Thoracic aorta (tissue), 2 donors: ENCODE measurements around the gene PVR. TPM values are rescaled to one million over a fixed set of nuclear protein-coding genes. Genes with fewer than 3 reads are reported as not detected.

Experiments
- ATAC-seq: fragments of 150-250 bp; one replicate; pipeline ENCODE4 v1.8.0; 2017; ENCODE audit warnings: low read depth; ENCODE audit not compliant: insufficient number of reproducible peaks, low FRiP score
- DNase-seq: peaks from one replicate; pipeline ENCODE4 v3.0.0-alpha.2; 2020; ENCODE audit warnings: low spot score
- H3K27ac ChIP-seq, 2 donors: fragments of 200-600 bp; sonication (generic); 1 replicate in 1 of 2; 2 replicates in 1 of 2; pipeline ENCODE4 v1.5.1; 2016; ENCODE audit warnings: mild to moderate bottlenecking in 2 of 2, moderate library complexity in 2 of 2
- H3K27me3 ChIP-seq: fragments of 200-600 bp; sonication (generic); replicated peaks from 2 replicates; pipeline ENCODE4 v1.6.0; 2016; ENCODE audit warnings: mild to moderate bottlenecking; ENCODE audit not compliant: insufficient read depth
- H3K36me3 ChIP-seq: fragments of 200-600 bp; sonication (generic); one replicate; pipeline ENCODE4 v1.5.1; 2016
- H3K4me1 ChIP-seq, 2 donors: fragments of 200-600 bp; sonication (generic); 1 replicate in 1 of 2; 2 replicates in 1 of 2; pipeline versions ENCODE4 v1.5.1 to v1.6.0; 2016; ENCODE audit warnings: low read depth in 2 of 2, mild to moderate bottlenecking in 1 of 2; ENCODE audit not compliant: control insufficient read depth in 1 of 2
- H3K4me3 ChIP-seq: fragments of 200-600 bp; sonication (generic); 2 replicates; pipeline ENCODE4 v1.5.1; 2016; ENCODE audit warnings: mild to moderate bottlenecking
- H3K9me3 ChIP-seq: fragments of 200-600 bp; sonication (generic); 2 replicates; pipeline ENCODE4 v1.5.1; 2016
- CTCF ChIP-seq: fragments of 200-600 bp; sonication (generic); IDR thresholded peaks from one replicate; pipeline ENCODE4 v1.5.1; 2019; ENCODE audit warnings: antibody characterized with exemption
- total RNA-seq, 2 donors: library from RNA; depleted of rRNA; stranded (reverse); fragments of >200 nt; gene quantifications; one replicate each; pipeline versions ENCODE4 v1.1.0 to v1.2.3, GENCODE V29; 2016

The PVR gene
- total RNA-seq, 2 donors from 2014 or later = 59.7 to 102 TPM

DNA sequence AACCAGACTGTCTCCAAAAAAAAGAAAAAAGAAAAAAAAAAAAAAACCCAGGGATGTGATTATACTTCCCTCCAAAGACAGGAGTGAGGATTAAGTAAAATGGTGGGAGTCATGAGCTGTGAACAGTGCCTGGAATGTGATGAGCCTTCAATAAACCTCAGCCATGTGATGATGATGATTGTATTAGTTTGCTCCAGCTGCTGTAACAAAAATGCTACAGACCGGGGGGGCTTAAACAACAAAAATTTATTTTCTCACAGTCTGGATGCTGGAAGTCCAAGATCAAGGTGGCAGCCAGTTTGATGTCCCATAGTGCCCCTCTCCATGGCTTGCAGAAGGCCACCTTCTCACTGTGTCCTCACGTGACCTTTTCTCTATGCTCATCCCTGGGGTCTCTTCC, 8.9 kb upstream of the PVR start:
- no peak for TF ChIP-seq CTCF
- H3K4me3 ChIP-seq = no peak overlapping the region
- no peaks in the 10 kb centered on the region for H3K9me3 ChIP-seq
- H3K4me1 ChIP-seq = peaks cover 0 to 22% of the 10 kb centered on the region in 2 donors
- H3K36me3 ChIP-seq = no peaks in the 10 kb centered on the region
- ATAC-seq (no peak), DNase-seq (no peak)
- H3K27ac ChIP-seq = no peak overlapping the region
- H3K27me3 ChIP-seq = no peaks in the 10 kb centered on the region

GRCh38 chr19:44635581-44636438, 7.9 kb upstream of the PVR start:
- H3K27ac ChIP-seq = peak overlapping the region in 1 of 2 donors; percentile 27
- no peaks in the 10 kb centered on the region for H3K27me3 ChIP-seq
- no peaks in the 10 kb centered on the region for H3K9me3 ChIP-seq
- TF ChIP-seq CTCF = no peak
- H3K36me3 ChIP-seq = no peaks in the 10 kb centered on the region
- no peak overlapping the region for H3K4me3 ChIP-seq
- DNase-seq (no peak), ATAC-seq (no peak)
- H3K4me1 ChIP-seq = peaks cover 0 to 22% of the 10 kb centered on the region in 2 donors

GRCh38 chr19:44636439-44637389, 7.0 kb upstream of the PVR start:
- no peak overlapping the region for H3K27ac ChIP-seq
- ATAC-seq = no peak

DNA sequence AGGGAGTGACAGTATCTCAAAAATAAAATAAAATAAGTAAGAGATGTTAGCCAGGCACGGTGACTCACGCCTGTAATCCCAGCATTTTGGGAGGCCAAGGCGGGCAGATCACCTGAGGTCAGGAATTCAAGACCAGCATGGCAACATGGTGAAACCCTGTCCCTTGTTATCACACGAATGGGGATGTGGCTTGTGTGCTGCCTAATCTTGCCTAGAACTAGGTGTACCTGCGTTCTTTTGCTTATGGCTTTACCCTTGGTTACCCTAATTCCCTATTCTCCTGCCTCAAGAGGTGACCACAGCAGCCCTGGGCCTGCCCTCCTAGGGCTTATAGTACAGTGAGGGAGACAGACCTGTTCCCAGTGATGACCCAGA, 6.3 kb upstream of the PVR start:
- no peak for ATAC-seq
- Histone ChIP-seq H3K4me1 (peaks cover 0 to 22% of the 10 kb centered on the region in 2 donors), H3K36me3 (no peaks in the 10 kb centered on the region), H3K4me3 (no peak overlapping the region), H3K9me3 (no peaks in the 10 kb centered on the region), H3K27me3 (no peaks in the 10 kb centered on the region), H3K27ac (no peak overlapping the region)
- TF ChIP-seq CTCF = no peak
- no peak for DNase-seq

More at GRCh38 chr19:44636439-44637389, 7.0 kb upstream of the PVR start:
- H3K4me3 ChIP-seq = no peak overlapping the region
- TF ChIP-seq CTCF = no peak
- no peak for DNase-seq
- H3K4me1 ChIP-seq = peaks cover 0 to 22% of the 10 kb centered on the region in 2 donors
- no peaks in the 10 kb centered on the region for H3K9me3 ChIP-seq
- no peaks in the 10 kb centered on the region for H3K27me3 ChIP-seq
- H3K36me3 ChIP-seq = no peaks in the 10 kb centered on the region

GRCh38 chr19:44640518-44640917, 3.2 kb upstream of the PVR start:
- Histone ChIP-seq H3K36me3 (no peaks in the 10 kb centered on the region), H3K27ac (no peak overlapping the region), H3K9me3 (no peaks in the 10 kb centered on the region), H3K4me1 (peaks cover 0 to 12% of the 10 kb centered on the region in 2 donors), H3K4me3 (no peak overlapping the region), H3K27me3 (no peaks in the 10 kb centered on the region)
- ATAC-seq = no peak
- DNase-seq = no peak
- no peak for TF ChIP-seq CTCF
